ENCODE results near the gene FATE1. TPM values are rescaled to one million over a fixed set of nuclear protein-coding genes. Genes with fewer than 3 reads are reported as not detected.

The FATE1 gene
- total and polyA plus RNA-seq, 2 of the 8 experiments (the other 6 are each of a cell fraction or from before 2014, with no cell fraction given) = 0.12 TPM; not detected in 1

DNA sequence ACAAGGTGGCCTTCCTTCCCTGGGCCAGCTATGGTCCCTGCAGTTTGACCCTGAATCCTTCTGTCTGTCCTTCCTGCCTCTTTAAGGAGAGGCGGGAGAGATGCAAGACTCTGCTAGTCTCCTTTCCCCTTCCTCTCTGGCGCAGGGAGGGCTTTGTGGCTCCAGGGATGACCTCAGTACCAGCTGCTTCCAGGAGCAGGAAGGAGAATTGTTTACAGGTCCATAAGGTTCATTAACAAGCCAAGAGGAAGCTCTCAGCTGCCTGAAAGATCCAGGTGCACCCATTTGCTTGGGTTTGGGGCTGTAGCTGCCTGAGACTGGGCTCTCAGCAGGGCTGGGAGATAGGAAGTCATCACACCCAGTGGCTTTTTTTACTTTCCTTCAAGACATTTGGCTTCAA, 4.0 kb upstream of the FATE1 start:
- POLR2A ChIA-PET (ENCODE audit: partially characterized antibody) = no interaction called here
- WGBS, 2 experiments (ENCODE audit: extremely low coverage in 1 of 2, insufficient coverage in 1 of 2, insufficient read length in 1 of 2, insufficient replicate concordance in 2 of 2, low coverage in 1 of 2, low lambda C conversion rate in 2 of 2, missing lambda C conversion rate in 1 of 2) = 40% methylated on average over 1 of the region's 2 CpGs; no CpG with 5 or more reads in 1 of the 2 experiments
- FAIRE-seq = no peak

More for the DNA sequence above, 4.0 kb upstream of the FATE1 start:
- Histone ChIP-seq H3K4me3 (ENCODE audit: extremely low read depth in 1 of 4, insufficient read depth in 2 of 4, low read depth in 3 of 4, low read length in 4 of 4) (no peak overlapping the region), H2AFZ (ENCODE audit: low read length) (no peak overlapping the region), H3K4ac (replicated peaks; ENCODE audit: insufficient read length, low read depth, low read length) (no peak overlapping the region), H3K9ac (replicated peaks in 1 of 4; ENCODE audit: extremely low read depth in 1 of 4, low read depth in 3 of 4, low read length in 3 of 4) (no peak overlapping the region), H4K91ac (replicated peaks; ENCODE audit: insufficient read length, low read length) (no peak overlapping the region), H4K20me1 (replicated peaks in 1 of 2; ENCODE audit: control insufficient read depth in 1 of 2, insufficient read depth in 2 of 2, low read length in 2 of 2) (no peaks in the 10 kb centered on the region), H2BK20ac (ENCODE audit: low read length) (no peak overlapping the region), H2BK15ac (ENCODE audit: low read length) (no peak overlapping the region), H3K18ac (ENCODE audit: extremely low read depth, low read length) (no peak overlapping the region), H4K5ac (ENCODE audit: insufficient read length, low read depth, low read length) (no peak overlapping the region), H4K8ac (ENCODE audit: extremely low read depth, insufficient read depth, low read length) (no peak overlapping the region), H2BK120ac (replicated peaks; ENCODE audit: low read depth, low read length) (no peak overlapping the region), H3K4me2 (ENCODE audit: insufficient read depth in 1 of 2, low read depth in 2 of 2, low read length in 2 of 2) (no peak overlapping the region), H2AK5ac (ENCODE audit: low read depth, low read length) (no peak overlapping the region), H3K36me3 (ENCODE audit: control insufficient read depth in 2 of 4, insufficient read depth in 4 of 4, low read length in 3 of 4) (no peaks in the 10 kb centered on the region), H2BK12ac (ENCODE audit: low read depth, low read length) (no peak overlapping the region), H3K56ac (replicated peaks; ENCODE audit: insufficient read length, low read depth, low read length) (no peak overlapping the region), H3K23ac (ENCODE audit: insufficient read length) (no peak overlapping the region), H2BK5ac (ENCODE audit: low read depth, low read length) (no peak overlapping the region), H3K27me3 (replicated peaks in 1 of 4; ENCODE audit: control insufficient read depth in 3 of 4, extremely low read depth in 1 of 4, insufficient read depth in 3 of 4, low read length in 3 of 4) (no peaks in the 10 kb centered on the region), H3K27ac (ENCODE audit: low read depth, low read length) (no peak overlapping the region), H3K79me1 (ENCODE audit: low read depth, low read length) (no peaks in the 10 kb centered on the region), H3K4me1 (replicated peaks in 1 of 4; ENCODE audit: control insufficient read depth in 3 of 4, insufficient read depth in 4 of 4, low read length in 3 of 4) (peaks cover 0 to 4% (median 1%) of the 10 kb centered on the region in 4 experiments; a peak in 3 of 7 replicates), H3K14ac (ENCODE audit: insufficient read length) (no peak overlapping the region), H3K79me2 (ENCODE audit: control insufficient read depth in 1 of 2, insufficient read depth in 2 of 2, low read length in 2 of 2) (no peaks in the 10 kb centered on the region), H3K9me3 (ENCODE audit: insufficient read depth in 2 of 2, low read depth in 1 of 2, low read length in 1 of 2) (no peaks in the 10 kb centered on the region), H3K23me2 (ENCODE audit: low read depth, low read length) (no peaks in the 10 kb centered on the region)
- no peak for TF ChIP-seq HDAC6 (IDR thresholded peaks at IDR 0.05; ENCODE audit: low read depth, low read length)
- TF ChIP-seq SP2 (IDR thresholded peaks at IDR 0.05; ENCODE audit: low read length) = no peak
- TF ChIP-seq CBX8 (IDR thresholded peaks at IDR 0.05; ENCODE audit: borderline replicate concordance, low read depth, low read length) = no peak
- no peak for TF ChIP-seq JUN (IDR thresholded peaks at IDR 0.05; ENCODE audit: low read depth, low read length)
- TF ChIP-seq BRCA1 (IDR thresholded peaks at IDR 0.05; ENCODE audit: low read depth, low read length) = no peak
- TF ChIP-seq POLR2A (IDR thresholded peaks at IDR 0.05; ENCODE audit: control extremely low read depth in 1 of 2, low read depth in 2 of 2, low read length in 2 of 2) = no peak
- no peak for TF ChIP-seq HDAC2 (IDR thresholded peaks at IDR 0.05; ENCODE audit: borderline replicate concordance in 1 of 2, low read depth in 2 of 2, low read length in 2 of 2)
- CTCF ChIA-PET (ENCODE audit: partially characterized antibody) = interaction anchor here (0.6 to 2.6 kb wide), 8 partner anchors 9 to 1106 kb away, joined by 3 to 9 read pairs (median 5); no protein-coding TSS in a partner anchor
- DNase-seq (ENCODE audit: low read depth in 1 of 2, low spot score in 2 of 2) = no peak

Data from H1 (cell line).